Endothelial cell of umbilical vein (primary cell): Measurements from ENCODE around the gene RPL31. TPM values are rescaled to one million over a fixed set of nuclear protein-coding genes. Genes with fewer than 3 reads are reported as not detected.

Experiments
- BruUV-seq: library from RNA; stranded (reverse); fragments of 400-500 nt; replicated peaks from 2 replicates; lab custom pipeline; 2021; lab: Mats Ljungman, UMichigan
- CTCF ChIA-PET: fragments of 300-600, 350-600 bp; sonication (Branson Sonifier 250); formaldehyde crosslinking; loops from one replicate; lab custom pipeline; 2021; ENCODE audit warnings: antibody characterized with exemption, inconsistent platforms; lab: Charles Lee
- POLR2A ChIA-PET: fragments of 300-600, 350-600 bp; sonication (Branson Sonifier 250); formaldehyde crosslinking; loops from one replicate; lab custom pipeline; 2021; ENCODE audit warnings: antibody characterized with exemption, inconsistent platforms; lab: Charles Lee
- DNase-seq: peaks from one replicate; pipeline ENCODE4 v3.0.0-alpha.2; 2011; ENCODE audit warnings: low read depth, low spot score
- FAIRE-seq: peaks from 2 replicates; lab custom pipeline; 2011; peaks lifted over from hg19 to GRCh38; lab: Jason Lieb, UNC
- H2AFZ ChIP-seq: 2 replicates; pipeline ENCODE4 v1.6.0; 2012; ENCODE audit warnings: low read depth, low read length, control low read depth, inconsistent platforms
- H3K27ac ChIP-seq: 2 replicates; pipeline ENCODE4 v1.5.1; 2011; ENCODE audit warnings: low read depth, mild to moderate bottlenecking, control low read depth, low read length, moderate library complexity; ENCODE audit not compliant: insufficient read depth
- H3K27me3 ChIP-seq, 2 experiments: 2 replicates each; pipeline versions ENCODE4 v1.6.0 to v1.6.1; 2011; ENCODE audit warnings: low read length in 2 of 2, mixed read lengths in 1 of 2; ENCODE audit not compliant: control insufficient read depth in 2 of 2, insufficient read depth in 2 of 2
- H3K36me3 ChIP-seq, 2 experiments: 2 replicates in 1 of 2; 3 replicates in 1 of 2; pipeline ENCODE4 v1.5.1; 2011; ENCODE audit warnings: low read length in 2 of 2, mild to moderate bottlenecking in 1 of 2, moderate library complexity in 1 of 2; ENCODE audit not compliant: control insufficient read depth in 2 of 2, insufficient read depth in 2 of 2; ENCODE audit errors: extremely low read depth in 1 of 2
- H3K4me1 ChIP-seq: 3 replicates; pipeline ENCODE4 v1.5.1; 2011; ENCODE audit warnings: mild to moderate bottlenecking, low read length; ENCODE audit not compliant: control insufficient read depth, insufficient read depth; ENCODE audit errors: extremely low read depth
- H3K4me2 ChIP-seq: 2 replicates; pipeline ENCODE4 v1.6.1; 2011; ENCODE audit warnings: low read length, control low read depth, mixed read lengths; ENCODE audit not compliant: insufficient read depth
- H3K4me3 ChIP-seq, 3 experiments: fragments of 200-600 bp in 1 of 3; sonication (generic), shearing (Covaris generic) in 1 of 3; replicated peaks in 1 of 3; 2 replicates each; pipeline ENCODE4 v1.5.1; 2011 to 2016; ENCODE audit warnings: control low read depth in 3 of 3, low read length in 3 of 3, mild to moderate bottlenecking in 2 of 3, inconsistent platforms in 1 of 3, low read depth in 1 of 3, moderate library complexity in 1 of 3; ENCODE audit not compliant: insufficient read depth in 1 of 3
- H3K79me2 ChIP-seq: 2 replicates; pipeline ENCODE4 v1.6.0; 2012; ENCODE audit warnings: low read length, inconsistent platforms; ENCODE audit not compliant: control insufficient read depth, insufficient read depth
- H3K9ac ChIP-seq: replicated peaks from 2 replicates; pipeline ENCODE3; 2011; ENCODE audit warnings: low read length, control low read depth; ENCODE audit not compliant: insufficient read depth; ENCODE audit errors: extremely low read depth
- H3K9me1 ChIP-seq: replicated peaks from 3 replicates; pipeline ENCODE4 v1.6.0; 2011; ENCODE audit warnings: mild to moderate bottlenecking, low read length; ENCODE audit not compliant: control insufficient read depth, insufficient read depth; ENCODE audit errors: extremely low read depth
- H3K9me3 ChIP-seq: replicated peaks from 2 replicates; pipeline ENCODE4 v1.5.1; 2012; ENCODE audit warnings: low read length, inconsistent platforms; ENCODE audit not compliant: control insufficient read depth, insufficient read depth
- H4K20me1 ChIP-seq: replicated peaks from 2 replicates; pipeline ENCODE3; 2011; ENCODE audit warnings: mild to moderate bottlenecking, low read length; ENCODE audit not compliant: control insufficient read depth, insufficient read depth; ENCODE audit errors: extremely low read depth
- EZH2 ChIP-seq: IDR thresholded peaks from 2 replicates; pipeline ENCODE4 v1.6.1; 2012; ENCODE audit warnings: borderline replicate concordance, low read depth, mild to moderate bottlenecking, moderate library complexity, low read length, inconsistent platforms; ENCODE audit not compliant: severe bottlenecking
- FOS ChIP-seq: IDR thresholded peaks from 2 replicates; pipeline ENCODE4 v1.6.1; 2011; ENCODE audit warnings: mild to moderate bottlenecking, low read length, moderate library complexity, borderline replicate concordance; ENCODE audit not compliant: insufficient read depth
- GATA2 ChIP-seq: IDR thresholded peaks from 2 replicates; pipeline ENCODE4 v1.7.0; 2011; ENCODE audit warnings: low read depth, mild to moderate bottlenecking, moderate library complexity, mixed read lengths, low read length; ENCODE audit not compliant: insufficient read length, insufficient read depth
- JUN ChIP-seq: IDR thresholded peaks from 2 replicates; pipeline ENCODE4 v1.6.1; 2011; ENCODE audit warnings: borderline replicate concordance, low read depth; ENCODE audit not compliant: insufficient read length, insufficient read depth
- POLR2A ChIP-seq: IDR thresholded peaks from 2 replicates; pipeline ENCODE4 v1.6.1; 2012; ENCODE audit warnings: low read depth, mild to moderate bottlenecking, control low read depth, low read length
- dilution Hi-C: fragments of 300-500 bp; cut with MboI; formaldehyde crosslinking; loops from one replicate; pipeline ENCODE4 v1.15.0; 2019; ENCODE audit warnings: low sequenced_read_pairs; ENCODE audit not compliant: extremely low pct_ligation_motif_present
- intact Hi-C: fragments of 100-400 bp; cut with micrococcal nuclease; formaldehyde crosslinking; loops from one replicate; pipeline ENCODE4 v1.10.0; 2022
- polyA plus RNA-seq, 4 experiments: library from polyadenylated mRNA; depleted of rRNA in 3 of 4; stranded (reverse) in 3 of 4; unstranded in 1 of 4; fragments of >200 nt; gene quantifications; 2 replicates each; pipeline versions ENCODE4 v1.2.1 to v1.2.3, GENCODE V29; 2011 to 2012; ENCODE audit warnings: missing spikeins in 1 of 4
- total RNA-seq: library from RNA; stranded (reverse); gene quantifications from 2 replicates; pipeline ENCODE4 v1.2.3, GENCODE V29; 2021

The RPL31 gene
- total and polyA plus RNA-seq, 2 donors (not counting 3 experiments of a cell fraction or from before 2014, with no cell fraction given) = 1,137 to 1,355 TPM

- Histone ChIP-seq H3K4me2 (no peak overlapping the region), H3K27me3 (no peaks in the 10 kb centered on the region), H4K20me1 (no peaks in the 10 kb centered on the region), H3K9me3 (no peaks in the 10 kb centered on the region), H2AFZ (no peak overlapping the region), H3K27ac (no peak overlapping the region), H3K36me3 (peaks cover 2 to 12% of the 10 kb centered on the region in 2 experiments), H3K9me1 (no peaks in the 10 kb centered on the region), H3K79me2 (peaks cover 6% of the 10 kb centered on the region), H3K4me1 (peaks cover 6% of the 10 kb centered on the region), H3K4me3 (no peak overlapping the region), H3K9ac (no peak overlapping the region)
- TF ChIP-seq JUN (no peak), EZH2 (no peak), POLR2A (no peak), GATA2 (no peak), FOS (no peak)
- dilution Hi-C loops = no loop called here
- no peak for FAIRE-seq
- POLR2A ChIA-PET = no interaction called here
- no peak for DNase-seq
- CTCF ChIA-PET = no interaction called here
- intact Hi-C loops = no loop called here
- BruUV-seq = no TSS peak
Observed at GRCh38 chr2:100997509-100998234, 4.4 kb upstream of the RPL31 start.

- Histone ChIP-seq H3K4me2 (no peak overlapping the region), H3K4me1 (peaks cover 6% of the 10 kb centered on the region), H3K4me3 (no peak overlapping the region), H3K9ac (no peak overlapping the region), H3K27ac (no peak overlapping the region), H3K9me3 (no peaks in the 10 kb centered on the region), H3K36me3 (peaks cover 2 to 12% of the 10 kb centered on the region in 2 experiments), H3K27me3 (no peaks in the 10 kb centered on the region), H3K9me1 (no peaks in the 10 kb centered on the region), H3K79me2 (peaks cover 11% of the 10 kb centered on the region), H2AFZ (no peak overlapping the region), H4K20me1 (no peaks in the 10 kb centered on the region)
- TF ChIP-seq GATA2 = no peak
- FAIRE-seq = peak; percentile 18
- ChIA-PET POLR2A (no interaction called here), CTCF (interaction anchor here (1.5 kb wide), 1 partner anchor 388 kb away, joined by 5 read pairs; no protein-coding TSS in a partner anchor)
- DNase-seq = no peak
- dilution Hi-C loops = no loop called here
- no TSS peak for BruUV-seq
- intact Hi-C loops = no loop called here
Observed at GRCh38 chr2:100998235-100998573, 3.9 kb upstream of the RPL31 start.
